GM12874 (cell line): Measurements from ENCODE around the gene CCDC85C.

Experiments used
- CTCF ChIP-seq: IDR thresholded peaks from 2 replicates; pipeline ENCODE4 v1.5.1; 2011; ENCODE audit warnings: low read depth, mild to moderate bottlenecking, control low read depth, low read length, moderate library complexity; ENCODE audit not compliant: insufficient read depth

The CCDC85C gene

GRCh38 chr14:99507860-99508640 lies 96.0 kb downstream of the CCDC85C start:
- no peak for TF ChIP-seq CTCF

GRCh38 chr14:99506276-99506675 lies 97.7 kb downstream of the CCDC85C start:
- no peak for TF ChIP-seq CTCF

GRCh38 chr14:99505089-99505488 lies 98.9 kb downstream of the CCDC85C start:
- TF ChIP-seq CTCF, result no peak

- no peak for TF ChIP-seq CTCF
Measured at GRCh38 chr14:99503848-99504453, 100.1 kb downstream of the CCDC85C start.

GRCh38 chr14:99502989-99503421 lies 101.0 kb downstream of the CCDC85C start:
- no peak for TF ChIP-seq CTCF

GRCh38 chr14:99497894-99498293 lies 106.1 kb downstream of the CCDC85C start:
- no peak for TF ChIP-seq CTCF

GRCh38 chr14:99497341-99497740 lies 106.7 kb downstream of the CCDC85C start:
- TF ChIP-seq CTCF, result no peak
